ENCODE results near the gene ENOPH1. TPM values are rescaled to one million over a fixed set of nuclear protein-coding genes. Genes with fewer than 3 reads are reported as not detected.

ENOPH1 gene
- total RNA-seq, 1 experiment from 2014 or later, result 47.8 TPM

DNA sequence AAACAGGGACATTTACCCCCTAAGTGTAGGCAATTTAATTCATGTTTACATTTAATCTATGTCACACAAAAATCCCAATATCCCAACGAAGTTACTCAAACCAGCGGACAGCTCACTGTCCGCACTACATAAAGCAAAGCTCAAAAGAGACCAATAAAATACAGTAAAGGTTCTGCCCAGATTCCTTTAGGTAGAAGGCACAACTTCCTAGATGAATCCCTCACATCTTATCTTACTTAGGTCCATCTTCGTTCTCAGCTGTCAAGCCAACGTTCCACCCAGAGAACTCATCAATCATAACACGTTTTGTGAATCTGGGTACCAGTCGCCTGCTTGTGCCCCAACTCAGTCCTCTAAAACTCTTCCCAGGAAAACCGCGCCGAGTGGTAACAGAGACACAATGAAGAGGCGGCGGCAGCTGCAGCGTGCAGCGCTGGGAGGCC lies 1.8 kb upstream of the ENOPH1 start:
- no peak for DNase-seq (ENCODE audit: low read depth)

- peak; percentile 85 for DNase-seq (ENCODE audit: low read depth)
These were observed 1.2 kb upstream of the ENOPH1 start for GRCh38 chr4:82428969-82429727.

GRCh38 chr4:82429728-82430192 lies 630 bp upstream of the ENOPH1 start:
- DNase-seq (ENCODE audit: low read depth), result no peak

DNA sequence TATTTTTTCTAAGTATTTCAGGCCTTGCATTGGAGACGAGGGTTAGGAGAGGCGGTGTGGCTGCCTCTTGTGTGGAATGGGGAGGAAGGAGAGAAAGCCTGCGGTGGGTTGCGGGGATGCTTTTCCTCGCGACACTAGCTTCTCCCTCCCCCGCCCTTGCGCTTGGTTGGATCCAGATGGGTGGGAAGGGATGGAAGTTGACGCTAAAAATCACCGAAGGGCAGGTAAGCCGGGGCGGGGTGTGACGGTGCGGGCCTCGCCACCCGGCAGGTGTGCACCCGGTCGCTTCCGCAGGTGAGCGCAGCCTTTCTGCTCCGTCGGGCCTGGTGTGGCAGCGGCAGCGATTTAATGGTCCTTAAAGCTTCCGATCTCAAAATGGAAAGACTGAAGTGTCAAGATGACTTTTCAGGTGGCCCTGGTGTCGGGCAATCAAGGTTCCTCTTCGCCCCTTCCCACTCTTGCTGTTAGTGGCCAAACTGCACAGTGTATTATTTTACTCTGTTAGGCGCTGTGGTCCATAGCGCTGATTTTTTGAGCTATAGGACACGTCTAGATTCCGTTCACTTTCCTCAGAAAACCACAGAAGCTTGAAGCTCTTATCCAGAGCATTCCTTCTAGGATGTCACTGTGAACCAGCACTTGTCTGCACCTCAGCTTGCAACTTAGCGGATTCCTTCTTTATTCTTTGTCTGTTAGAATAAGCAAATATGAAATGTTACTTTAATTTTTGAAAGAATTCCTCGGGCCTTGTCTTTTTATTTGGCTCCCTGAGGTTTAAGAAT lies 765 bp downstream of the ENOPH1 start:
- no peak for DNase-seq (ENCODE audit: low read depth)

- no peak for DNase-seq (ENCODE audit: low read depth)
These were observed 1.4 kb downstream of the ENOPH1 start for GRCh38 chr4:82431831-82432230.

- no peak for DNase-seq (ENCODE audit: low read depth)
These were observed 2.2 kb downstream of the ENOPH1 start for GRCh38 chr4:82432596-82432995.

DNA sequence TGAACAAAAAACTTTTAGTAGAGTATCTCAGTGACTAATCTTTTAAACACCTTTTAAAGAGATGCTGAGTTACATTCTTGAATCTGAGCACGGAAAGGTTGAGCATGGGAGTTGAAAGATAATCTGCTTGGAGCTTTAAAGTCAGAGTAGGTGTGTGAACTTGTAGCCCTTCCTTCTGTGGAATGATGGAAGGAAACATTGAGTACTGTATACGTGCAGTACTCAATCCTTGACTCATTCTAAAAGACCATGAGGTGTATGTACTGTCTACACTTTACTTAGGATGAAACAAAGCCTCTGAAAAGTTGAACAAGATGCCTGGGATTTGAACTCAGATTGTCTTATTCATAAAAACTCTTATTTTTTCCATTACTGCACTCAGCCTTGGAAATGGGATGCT lies 3.4 kb downstream of the ENOPH1 start:
- DNase-seq (ENCODE audit: low read depth), result no peak

DNA sequence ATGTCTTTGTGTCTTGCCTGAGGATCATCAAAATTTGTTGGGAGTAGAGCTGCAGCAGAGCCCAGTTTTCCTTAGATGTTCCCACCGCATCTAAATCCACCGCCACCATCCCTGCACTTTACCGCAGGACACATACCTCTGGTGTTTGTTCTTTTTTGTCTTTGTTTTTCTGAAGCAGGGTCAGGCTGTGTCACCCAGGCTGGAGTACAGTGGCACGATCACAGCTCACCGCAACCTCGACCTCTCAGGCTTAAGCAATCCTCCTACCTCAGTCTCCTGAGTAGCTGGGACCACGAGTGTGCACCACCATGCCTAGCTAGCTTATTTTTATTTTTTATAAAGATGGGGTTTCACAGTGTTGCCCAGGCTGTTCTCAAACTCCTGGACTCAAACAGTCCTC lies 4.6 kb downstream of the ENOPH1 start:
- DNase-seq (ENCODE audit: low read depth), result no peak

DNA sequence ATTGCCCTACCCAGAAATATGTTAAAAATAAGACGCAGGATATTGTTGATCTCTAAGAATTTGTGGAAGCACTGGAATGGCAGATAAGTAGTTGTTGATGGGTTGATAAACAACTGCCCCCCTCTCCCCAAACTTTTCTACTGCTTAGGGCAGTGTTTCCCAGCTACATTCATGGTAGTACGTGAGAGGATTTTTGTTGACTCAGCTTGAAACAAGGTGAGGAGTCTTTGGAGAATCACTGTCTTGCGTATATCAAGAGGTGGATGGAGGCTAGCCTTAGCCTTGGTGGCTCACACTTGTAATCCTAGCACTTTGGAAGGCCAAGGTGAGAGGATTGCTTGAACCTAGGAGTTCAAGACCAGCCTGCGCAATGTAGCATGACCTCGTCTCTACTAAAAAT lies 5.7 kb downstream of the ENOPH1 start:
- DNase-seq (ENCODE audit: low read depth), result no peak

DNA sequence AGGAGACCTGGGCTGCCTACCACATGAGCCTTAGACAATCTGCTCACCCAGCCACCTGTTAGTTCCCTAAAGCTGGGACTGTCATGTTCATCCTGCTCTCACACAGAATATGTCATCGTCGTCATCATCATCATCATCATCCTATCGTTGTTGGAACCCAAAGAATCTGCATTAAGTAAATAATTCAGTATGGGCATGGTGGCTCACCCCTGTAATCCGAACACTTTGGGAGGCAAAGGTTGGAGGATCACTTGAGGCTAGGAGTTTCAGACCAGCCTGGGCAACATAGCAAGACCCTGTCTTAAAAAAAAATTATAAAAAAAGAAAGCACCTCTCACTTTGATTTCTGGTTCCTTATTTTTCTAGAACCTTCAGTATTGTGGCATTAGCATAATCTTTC lies 6.4 kb downstream of the ENOPH1 start:
- DNase-seq (ENCODE audit: low read depth), result no peak

DNA sequence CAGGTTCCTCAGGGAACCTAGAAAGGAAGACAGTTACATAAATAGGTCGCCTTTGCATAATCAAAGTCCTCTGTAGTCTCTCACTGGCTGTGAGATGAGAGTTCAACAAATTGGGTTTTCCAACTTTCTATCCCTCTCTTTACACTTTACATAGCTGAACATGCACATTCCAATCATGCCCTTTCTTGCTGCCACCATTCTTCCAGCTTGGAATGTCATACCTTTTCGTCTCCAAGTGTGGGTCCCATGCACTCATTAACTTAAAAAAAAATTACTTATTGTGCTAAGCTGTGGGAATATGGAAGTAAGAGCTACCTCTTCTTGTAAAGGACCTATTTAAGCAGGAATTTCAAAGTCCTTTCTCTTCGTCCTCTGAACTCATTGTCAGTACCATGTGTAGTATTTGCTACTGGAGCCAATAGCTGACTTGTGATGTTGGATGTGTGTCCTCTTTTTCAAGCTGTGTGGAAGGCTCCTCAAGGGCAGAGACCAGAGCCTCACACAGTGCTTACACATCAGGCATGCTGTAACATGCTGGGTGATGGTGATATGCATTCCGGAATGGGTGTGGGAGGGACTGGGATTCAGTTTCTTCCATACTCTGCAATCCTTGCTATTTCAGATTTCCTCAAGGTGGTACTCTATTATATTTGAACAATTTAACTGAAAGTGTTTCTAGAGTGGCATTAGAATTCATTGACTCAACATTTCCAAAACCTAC lies 7.1 kb downstream of the ENOPH1 start:
- DNase-seq (ENCODE audit: low read depth), result no peak

- DNase-seq (ENCODE audit: low read depth), result no peak
These were observed 8.7 kb downstream of the ENOPH1 start for GRCh38 chr4:82439088-82439487.

DNA sequence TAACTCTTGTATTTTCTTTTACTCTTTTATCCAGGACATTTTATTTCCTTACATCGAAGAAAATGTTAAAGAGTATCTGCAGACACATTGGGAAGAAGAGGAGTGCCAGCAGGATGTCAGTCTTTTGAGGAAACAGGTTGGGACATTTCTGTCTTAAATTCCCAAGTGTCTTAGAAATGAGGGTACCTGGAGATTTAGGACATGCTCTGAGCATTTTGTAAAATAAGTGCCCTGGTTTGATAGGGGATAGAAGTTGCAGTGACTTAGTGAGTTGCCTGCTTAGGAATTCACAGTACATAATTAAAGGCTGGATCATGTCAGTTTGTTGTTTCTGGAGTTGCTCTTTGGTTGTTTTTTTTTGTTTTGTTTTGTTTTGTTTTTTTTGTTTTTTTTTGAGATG lies 17.5 kb downstream of the ENOPH1 start:
- no peak for DNase-seq (ENCODE audit: low read depth)

- no peak for DNase-seq (ENCODE audit: low read depth)
These were observed 20.8 kb downstream of the ENOPH1 start for GRCh38 chr4:82450966-82451755.

DNA sequence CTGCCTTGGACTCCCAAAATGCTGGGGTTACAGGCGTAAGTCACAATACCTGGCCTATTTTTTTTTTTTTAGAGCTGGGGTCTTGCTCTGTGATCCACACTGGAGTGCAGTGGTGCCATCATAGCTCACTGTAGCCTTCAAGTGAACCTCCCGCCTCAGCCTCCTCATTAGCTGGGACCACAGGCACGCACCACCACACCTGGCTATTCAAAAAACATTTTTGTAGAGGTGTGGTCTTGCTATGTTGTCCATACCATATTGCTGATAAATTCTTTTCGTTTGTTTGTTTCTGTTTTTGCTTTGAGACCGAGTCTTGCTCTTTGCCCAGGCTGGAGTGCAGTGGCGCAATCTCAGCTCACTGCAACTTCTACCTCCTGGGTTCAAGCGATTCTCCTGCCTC lies 21.6 kb downstream of the ENOPH1 start:
- DNase-seq (ENCODE audit: low read depth), result no peak

- no peak for DNase-seq (ENCODE audit: low read depth)
These were observed 26.9 kb downstream of the ENOPH1 start for GRCh38 chr4:82457266-82457665.

- DNase-seq (ENCODE audit: low read depth), result no peak
These were observed 28.3 kb downstream of the ENOPH1 start for GRCh38 chr4:82458729-82459128.

DNA sequence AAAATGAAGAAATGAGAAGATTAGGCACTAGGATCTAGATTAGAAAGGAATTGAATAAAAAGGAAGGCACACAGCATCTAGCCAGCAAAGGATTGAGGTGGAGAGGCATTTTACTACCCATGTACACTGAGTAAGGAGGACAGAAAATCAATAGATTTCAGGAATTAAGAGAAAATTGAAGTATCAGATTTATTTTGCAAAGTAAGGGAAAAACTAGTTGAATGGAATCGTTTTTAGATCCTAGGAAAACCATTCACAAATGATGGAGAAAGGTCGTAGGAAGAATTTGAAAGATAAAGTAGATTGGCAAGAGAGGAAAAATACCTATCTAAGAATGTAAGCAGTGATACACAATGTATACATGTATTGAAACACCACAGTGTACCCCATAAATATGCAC lies 31.3 kb downstream of the ENOPH1 start:
- DNase-seq (ENCODE audit: low read depth), result no peak

DNA sequence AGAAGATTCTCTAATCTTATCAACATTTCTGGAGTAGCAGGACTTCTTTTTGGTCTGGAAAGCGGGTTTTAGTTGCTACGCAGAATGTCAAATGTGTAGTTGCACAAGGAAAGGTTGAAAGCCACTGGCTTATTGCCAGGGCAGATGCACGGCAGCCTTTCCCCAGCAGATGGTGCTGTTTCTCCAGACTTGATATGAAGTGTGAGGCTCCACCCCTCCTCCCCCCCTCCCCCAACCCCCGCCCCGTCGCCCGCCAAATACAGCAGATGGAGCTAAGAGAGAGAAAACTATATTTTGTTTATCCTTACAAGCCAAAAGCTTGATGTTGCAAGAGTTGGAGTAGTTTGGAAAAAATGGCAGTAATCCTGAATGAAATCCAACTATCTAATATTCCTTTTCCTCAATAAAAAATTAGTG lies 32.0 kb downstream of the ENOPH1 start:
- peak; percentile 72 for DNase-seq (ENCODE audit: low read depth)

DNA sequence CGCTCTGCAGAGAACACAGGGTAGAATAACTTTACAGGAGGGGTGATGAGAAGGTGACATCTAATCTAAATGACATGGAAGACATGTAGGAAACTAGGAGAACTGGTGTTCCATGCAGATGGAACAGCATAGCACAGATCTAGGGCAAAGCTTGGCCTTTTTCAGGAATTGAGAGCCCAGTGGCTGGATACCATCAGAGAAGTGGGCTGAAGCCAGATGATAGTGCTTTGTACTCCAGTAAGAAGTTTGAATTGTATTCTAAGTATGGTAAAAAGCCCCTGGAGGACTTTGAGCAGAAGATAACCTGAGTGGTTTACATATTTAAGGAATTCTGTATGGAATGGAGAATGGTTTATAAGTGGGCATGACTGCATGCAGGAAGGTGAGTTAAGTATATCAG lies 32.8 kb downstream of the ENOPH1 start:
- no peak for DNase-seq (ENCODE audit: low read depth)

DNA sequence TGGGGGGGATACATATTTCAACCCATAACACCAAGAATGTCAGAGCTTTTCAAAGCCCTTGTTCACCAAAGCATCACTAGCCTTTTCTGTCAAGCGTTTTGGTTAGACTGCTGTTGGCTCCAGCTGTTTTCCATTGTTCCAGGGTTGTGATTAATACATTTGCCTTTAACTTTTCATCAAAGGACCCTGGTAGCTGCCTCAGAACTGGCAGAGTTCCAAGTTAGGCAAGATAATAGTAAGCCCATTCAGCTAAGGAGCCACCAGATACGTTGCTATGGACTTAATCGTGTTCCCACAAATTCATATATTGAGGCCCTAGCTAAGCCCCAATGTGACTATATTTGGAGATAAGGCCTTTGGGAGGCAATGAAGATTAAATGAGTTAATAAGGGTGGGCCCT lies 37.1 kb downstream of the ENOPH1 start:
- no peak for DNase-seq (ENCODE audit: low read depth)
